ENCODE measurements around the gene MZT2A.
"Not testable (repeated sequence)": the region's sequence is repeated elsewhere in the genome, so short reads cannot be mapped to it uniquely, and the experiment has no call there.

DNA sequence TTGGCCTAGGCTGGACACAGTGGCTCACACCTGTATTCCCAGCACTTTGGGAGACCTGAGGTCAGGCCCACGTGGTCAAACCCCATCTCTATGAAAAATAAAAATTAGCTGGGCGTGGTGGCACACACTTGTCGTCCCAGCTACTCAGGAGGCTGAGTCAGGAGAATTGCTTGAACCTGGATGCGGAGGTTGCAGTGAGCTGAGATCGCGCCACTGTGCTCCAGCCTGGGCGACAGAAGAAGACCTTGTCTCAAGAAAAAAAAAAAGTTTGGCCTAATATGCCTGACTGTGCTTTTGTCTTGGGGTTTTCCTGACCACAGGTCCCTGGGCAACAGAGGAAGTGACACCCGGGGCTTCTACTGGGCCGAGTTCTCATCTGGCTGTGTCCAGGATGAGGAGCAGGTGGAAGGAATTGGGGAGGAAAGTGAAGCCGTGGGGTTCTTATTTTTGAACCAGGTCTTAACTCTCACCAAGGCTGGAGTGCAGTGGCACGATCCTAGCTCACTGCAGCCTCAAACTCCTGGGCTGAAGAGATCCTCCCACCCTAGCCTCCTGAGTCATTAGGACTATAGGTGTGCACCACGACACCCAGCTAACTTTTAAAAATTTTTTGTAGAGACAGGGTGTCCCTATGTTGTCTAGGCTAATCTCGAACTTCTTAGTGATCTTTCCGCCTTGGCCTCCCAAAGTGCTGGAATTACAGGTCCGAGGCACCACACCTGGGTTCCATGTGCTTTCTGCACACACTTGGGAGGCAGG, 22.4 kb upstream of the MZT2A start:
- TF ChIP-seq, protein P1, sequence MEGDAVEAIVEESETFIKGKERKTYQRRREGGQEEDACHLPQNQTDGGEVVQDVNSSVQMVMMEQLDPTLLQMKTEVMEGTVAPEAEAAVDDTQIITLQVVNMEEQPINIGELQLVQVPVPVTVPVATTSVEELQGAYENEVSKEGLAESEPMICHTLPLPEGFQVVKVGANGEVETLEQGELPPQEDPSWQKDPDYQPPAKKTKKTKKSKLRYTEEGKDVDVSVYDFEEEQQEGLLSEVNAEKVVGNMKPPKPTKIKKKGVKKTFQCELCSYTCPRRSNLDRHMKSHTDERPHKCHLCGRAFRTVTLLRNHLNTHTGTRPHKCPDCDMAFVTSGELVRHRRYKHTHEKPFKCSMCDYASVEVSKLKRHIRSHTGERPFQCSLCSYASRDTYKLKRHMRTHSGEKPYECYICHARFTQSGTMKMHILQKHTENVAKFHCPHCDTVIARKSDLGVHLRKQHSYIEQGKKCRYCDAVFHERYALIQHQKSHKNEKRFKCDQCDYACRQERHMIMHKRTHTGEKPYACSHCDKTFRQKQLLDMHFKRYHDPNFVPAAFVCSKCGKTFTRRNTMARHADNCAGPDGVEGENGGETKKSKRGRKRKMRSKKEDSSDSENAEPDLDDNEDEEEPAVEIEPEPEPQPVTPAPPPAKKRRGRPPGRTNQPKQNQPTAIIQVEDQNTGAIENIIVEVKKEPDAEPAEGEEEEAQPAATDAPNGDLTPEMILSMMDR (IDR thresholded peaks at IDR 0.05; ENCODE audit: low read depth, low read length), result not testable (repeated sequence)
- TF ChIP-seq POLR2A (IDR thresholded peaks at IDR 0.05; ENCODE audit: extremely low read depth, insufficient read length), result not testable (repeated sequence)

Data from NB4 (cell line).